GM23248 (cell line): ENCODE measurements around the gene GARNL3. TPM values are rescaled to one million over a fixed set of nuclear protein-coding genes. Genes with fewer than 3 reads are reported as not detected.

Experiments
- DNase-seq: peaks from one replicate; pipeline ENCODE4 v3.0.0-alpha.2; 2015
- H2AFZ ChIP-seq: fragments of 200-600 bp; sonication (generic); 2 replicates; pipeline ENCODE4 v1.6.1; 2016; ENCODE audit warnings: antibody characterized with exemption
- H3F3A ChIP-seq: fragments of 200-600 bp; sonication (generic); 2 replicates; pipeline ENCODE4 v1.6.1; 2016; ENCODE audit warnings: mild to moderate bottlenecking, antibody characterized with exemption, mixed run types; ENCODE audit not compliant: insufficient read depth
- H3K27ac ChIP-seq: fragments of 200-600 bp; sonication (generic); 2 replicates; pipeline ENCODE4 v1.5.1; 2016; ENCODE audit warnings: mild to moderate bottlenecking
- H3K27me3 ChIP-seq: fragments of 200-600 bp; sonication (generic); replicated peaks from 2 replicates; pipeline ENCODE4 v1.6.1; 2016; ENCODE audit warnings: mild to moderate bottlenecking; ENCODE audit not compliant: insufficient read depth
- H3K36me3 ChIP-seq: fragments of 200-600 bp; sonication (generic); 2 replicates; pipeline ENCODE4 v1.6.1; 2016; ENCODE audit warnings: low read depth, mild to moderate bottlenecking
- H3K4me1 ChIP-seq: fragments of 200-600 bp; sonication (generic); 2 replicates; pipeline ENCODE4 v1.6.1; 2016; ENCODE audit warnings: mild to moderate bottlenecking; ENCODE audit not compliant: insufficient read depth
- H3K4me2 ChIP-seq: fragments of 200-600 bp; sonication (generic); one replicate; pipeline ENCODE4 v1.6.1; 2016; ENCODE audit warnings: mild to moderate bottlenecking; ENCODE audit not compliant: unreplicated experiment
- H3K4me3 ChIP-seq: fragments of 200-600 bp; sonication (generic); 2 replicates; pipeline ENCODE4 v1.5.1; 2016; ENCODE audit warnings: mild to moderate bottlenecking
- H3K79me2 ChIP-seq: fragments of 200-600 bp; sonication (generic); 2 replicates; pipeline ENCODE4 v1.6.1; 2016; ENCODE audit warnings: mild to moderate bottlenecking; ENCODE audit not compliant: insufficient read depth
- H3K9ac ChIP-seq: fragments of 200-600 bp; sonication (generic); 2 replicates; pipeline ENCODE4 v1.6.1; 2016; ENCODE audit warnings: mild to moderate bottlenecking
- H3K9me2 ChIP-seq: fragments of 200-600 bp; sonication (generic); 2 replicates; pipeline ENCODE4 v1.6.1; 2016; ENCODE audit warnings: mixed run types, mild to moderate bottlenecking, moderate library complexity; ENCODE audit not compliant: insufficient read depth
- H3K9me3 ChIP-seq: fragments of 200-600 bp; sonication (generic); one replicate; pipeline ENCODE4 v1.6.1; 2017; ENCODE audit warnings: low read depth
- H4K20me1 ChIP-seq: fragments of 200-600 bp; sonication (generic); 2 replicates; pipeline ENCODE4 v1.6.0; 2016; ENCODE audit not compliant: insufficient read depth
- EZH2 ChIP-seq: fragments of 200-600 bp; sonication (generic); IDR thresholded peaks from 2 replicates; pipeline ENCODE4 v1.6.1; 2018; ENCODE audit warnings: antibody characterized with exemption, mild to moderate bottlenecking; ENCODE audit not compliant: insufficient read depth, poor library complexity, severe bottlenecking
- EZH2phosphoT487 ChIP-seq: fragments of 200-600 bp; sonication (generic); IDR thresholded peaks from 2 replicates; pipeline ENCODE4 v1.6.1; 2018; ENCODE audit warnings: antibody characterized with exemption, moderate library complexity, mild to moderate bottlenecking, low read depth; ENCODE audit not compliant: insufficient read depth
- WGBS, 2 experiments: methylation state at CpG; one replicate each; pipeline ENCODE4 v1.1.6; 2015 to 2017; ENCODE audit warnings: low lambda C conversion rate in 2 of 2, low coverage in 1 of 2; ENCODE audit errors: missing lambda C conversion rate in 2 of 2; 5-methylcytosine and 5-hydroxymethylcytosine counted together
- in situ Hi-C: fragments of 300-500 bp; cut with MboI; formaldehyde crosslinking; loops from 2 replicates; pipeline ENCODE4 v1.15.0; 2020
- polyA plus RNA-seq: library from polyadenylated mRNA; unstranded; fragments of >200 nt; fragmentation: Nextera tagmentation; extraction: Ambion mirVana; gene quantifications from 2 replicates; pipeline ENCODE4 v1.2.1, GENCODE V29; 2016
- total RNA-seq: library from RNA; depleted of rRNA; stranded (reverse); fragments of >200 nt; shearing (Covaris generic); gene quantifications from 2 replicates; pipeline ENCODE4 v1.2.3, GENCODE V29; 2014

Gene GARNL3
- total and polyA plus RNA-seq, 2 experiments from 2014 or later, result 0.43 to 1.3 TPM

DNA sequence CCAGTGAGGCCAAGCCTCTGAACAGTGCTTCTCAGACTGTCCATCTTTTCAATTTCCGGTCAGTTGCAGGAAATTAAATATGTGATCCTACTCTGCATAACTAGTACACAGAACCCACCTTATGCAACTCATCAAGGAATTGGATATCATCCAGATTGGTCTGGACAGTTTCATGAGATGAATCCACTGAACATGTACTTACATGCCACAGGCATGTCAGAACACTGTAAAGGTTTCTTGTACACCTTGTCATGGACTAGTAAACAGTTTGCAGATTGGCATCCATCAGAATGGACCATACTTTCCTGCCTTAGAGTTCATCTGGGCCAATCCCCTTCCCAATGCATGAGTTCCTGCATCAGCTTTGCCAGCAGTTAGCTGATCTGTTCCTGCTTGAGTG, 30.4 kb downstream of the GARNL3 start:
- TF ChIP-seq EZH2, result no peak
- TF ChIP-seq EZH2phosphoT487, result no peak
- WGBS, 2 experiments, result 65 to 68% methylated on average over 1 of the region's 1 CpG
- no peaks in the 10 kb centered on the region for H4K20me1 ChIP-seq
- no peaks in the 10 kb centered on the region for H3K4me1 ChIP-seq
- in situ Hi-C loops, result no loop called here
- H3K27ac ChIP-seq, result no peak overlapping the region
- H3K4me2 ChIP-seq, result no peak overlapping the region
- no peak for DNase-seq
- no peaks in the 10 kb centered on the region; the same call in 1 of the 2 replicates for H3K27me3 ChIP-seq
- H3K9me3 ChIP-seq, result no peaks in the 10 kb centered on the region
- no peaks in the 10 kb centered on the region for H3K79me2 ChIP-seq
- H3K9ac ChIP-seq, result no peak overlapping the region
- H2AFZ ChIP-seq, result no peak overlapping the region
- no peak overlapping the region for H3K4me3 ChIP-seq
- H3K9me2 ChIP-seq, result no peaks in the 10 kb centered on the region
- H3F3A ChIP-seq, result no peaks in the 10 kb centered on the region
- no peaks in the 10 kb centered on the region for H3K36me3 ChIP-seq

- 49 to 57% methylated on average over 3 of the region's 3 CpGs for WGBS, 2 experiments
Measured at GRCh38 chr9:127300886-127301447, 36.4 kb downstream of the GARNL3 start.

DNA sequence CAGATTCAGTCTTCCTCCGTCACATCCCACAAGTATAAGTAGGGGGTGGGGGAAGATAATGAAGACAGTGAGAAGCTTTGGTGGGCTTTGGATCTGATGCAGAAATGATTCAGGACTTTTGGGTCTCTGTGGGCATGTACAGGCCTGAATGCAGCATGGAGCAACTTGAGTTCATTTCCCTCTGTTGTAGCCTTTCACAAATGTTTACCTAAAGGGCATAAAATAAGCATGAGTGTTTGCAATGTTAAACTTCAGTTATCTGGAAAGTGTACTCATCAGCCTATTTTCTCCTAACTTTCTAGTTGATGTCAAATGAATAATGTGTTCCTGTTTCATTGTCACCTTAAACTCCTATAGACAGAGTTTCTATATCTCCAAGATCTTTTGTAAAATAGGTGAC, 39.3 kb downstream of the GARNL3 start:
- DNase-seq, result no peak
- Histone ChIP-seq H3K4me2 (no peak overlapping the region), H4K20me1 (no peaks in the 10 kb centered on the region), H3F3A (no peaks in the 10 kb centered on the region), H3K27me3 (no peaks in the 10 kb centered on the region), H3K9me3 (no peaks in the 10 kb centered on the region), H3K4me3 (no peak overlapping the region), H3K79me2 (no peaks in the 10 kb centered on the region), H3K4me1 (peaks cover 6% of the 10 kb centered on the region), H3K27ac (no peak overlapping the region), H2AFZ (no peak overlapping the region), H3K9ac (no peak overlapping the region), H3K9me2 (no peaks in the 10 kb centered on the region), H3K36me3 (no peaks in the 10 kb centered on the region)
- TF ChIP-seq EZH2 (no peak), EZH2phosphoT487 (no peak)
- 91 to 100% methylated on average over 1 of the region's 1 CpG for WGBS, 2 experiments
- in situ Hi-C loops, result no loop called here

More at GRCh38 chr9:127300886-127301447, 36.4 kb downstream of the GARNL3 start:
- H3K4me1 ChIP-seq, result no peaks in the 10 kb centered on the region
- H3K27me3 ChIP-seq, result no peaks in the 10 kb centered on the region
- DNase-seq, result no peak
- H3K9me3 ChIP-seq, result no peaks in the 10 kb centered on the region
- no peak overlapping the region for H3K4me3 ChIP-seq
- H3K9ac ChIP-seq, result no peak overlapping the region
- no peak overlapping the region for H3K27ac ChIP-seq
- H3K36me3 ChIP-seq, result no peaks in the 10 kb centered on the region
- H3K79me2 ChIP-seq, result no peaks in the 10 kb centered on the region
- TF ChIP-seq EZH2, result no peak
- TF ChIP-seq EZH2phosphoT487, result no peak
- H3F3A ChIP-seq, result no peaks in the 10 kb centered on the region
- H4K20me1 ChIP-seq, result no peaks in the 10 kb centered on the region
- no peak overlapping the region for H2AFZ ChIP-seq
- H3K9me2 ChIP-seq, result no peaks in the 10 kb centered on the region
- no peak overlapping the region for H3K4me2 ChIP-seq
- in situ Hi-C loops, result no loop called here

DNA sequence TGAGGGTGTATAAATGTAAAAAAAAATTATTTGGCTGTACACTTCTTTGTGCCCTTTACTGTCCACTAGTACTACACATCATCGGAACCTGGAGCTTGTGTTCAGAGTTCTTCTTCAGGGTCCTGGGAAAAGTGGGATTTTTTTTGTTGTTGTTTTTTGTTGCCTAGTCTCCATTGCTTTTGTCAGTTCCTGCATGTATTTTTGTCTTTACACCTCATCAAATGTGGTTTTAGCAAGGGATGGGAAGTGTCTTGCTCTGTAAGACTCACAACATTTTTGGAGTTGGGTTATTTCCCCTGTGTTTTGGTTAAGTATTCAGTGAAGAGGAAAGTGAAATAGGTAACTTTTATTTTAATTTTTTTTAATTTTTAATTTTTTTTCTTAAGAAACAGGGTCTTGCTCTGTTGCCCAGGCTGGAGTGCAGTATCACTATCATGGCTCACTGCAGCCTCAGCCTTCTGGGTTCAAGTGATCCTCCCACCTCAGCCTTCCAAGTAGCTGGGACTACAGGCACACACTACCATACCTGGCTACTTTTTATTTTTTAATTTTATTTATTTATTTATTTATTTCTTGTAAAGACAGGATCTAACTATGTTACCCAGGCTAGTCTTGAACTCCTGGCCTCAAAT, 40.7 kb downstream of the GARNL3 start:
- 100% methylated on average over 1 of the region's 1 CpG for WGBS, 2 experiments

More for the DNA sequence above, 40.7 kb downstream of the GARNL3 start:
- no peaks in the 10 kb centered on the region for H3K36me3 ChIP-seq
- H3K4me1 ChIP-seq, result peaks cover 11% of the 10 kb centered on the region
- no peak overlapping the region for H3K27ac ChIP-seq
- no peaks in the 10 kb centered on the region for H3F3A ChIP-seq
- H3K9me3 ChIP-seq, result no peaks in the 10 kb centered on the region
- no peaks in the 10 kb centered on the region for H3K79me2 ChIP-seq
- in situ Hi-C loops, result no loop called here
- no peak for TF ChIP-seq EZH2
- TF ChIP-seq EZH2phosphoT487, result no peak
- H2AFZ ChIP-seq, result no peak overlapping the region
- H3K9me2 ChIP-seq, result no peaks in the 10 kb centered on the region
- H3K27me3 ChIP-seq, result no peaks in the 10 kb centered on the region
- H3K9ac ChIP-seq, result no peak overlapping the region
- DNase-seq, result no peak
- H3K4me3 ChIP-seq, result no peak overlapping the region
- no peaks in the 10 kb centered on the region for H4K20me1 ChIP-seq
- H3K4me2 ChIP-seq, result no peak overlapping the region
